Activated CD4-positive, CD25-positive, alpha-beta regulatory T cell treated with anti-CD3 and anti-CD28 coated beads, Interleukin-2, amount 50 U/mL, for 72 hours (primary cell): Measurements from ENCODE around the gene OASL.
A peak's percentile ranks its signal among the peaks of the same experiment; 100 is the strongest.
"Not testable (repeated sequence)": the region's sequence is repeated elsewhere in the genome, so short reads cannot be mapped to it uniquely, and the experiment has no call there.

Experiments
- DNase-seq: peaks from one replicate; pipeline ENCODE4 v3.0.0; 2021

Gene OASL, protein sequence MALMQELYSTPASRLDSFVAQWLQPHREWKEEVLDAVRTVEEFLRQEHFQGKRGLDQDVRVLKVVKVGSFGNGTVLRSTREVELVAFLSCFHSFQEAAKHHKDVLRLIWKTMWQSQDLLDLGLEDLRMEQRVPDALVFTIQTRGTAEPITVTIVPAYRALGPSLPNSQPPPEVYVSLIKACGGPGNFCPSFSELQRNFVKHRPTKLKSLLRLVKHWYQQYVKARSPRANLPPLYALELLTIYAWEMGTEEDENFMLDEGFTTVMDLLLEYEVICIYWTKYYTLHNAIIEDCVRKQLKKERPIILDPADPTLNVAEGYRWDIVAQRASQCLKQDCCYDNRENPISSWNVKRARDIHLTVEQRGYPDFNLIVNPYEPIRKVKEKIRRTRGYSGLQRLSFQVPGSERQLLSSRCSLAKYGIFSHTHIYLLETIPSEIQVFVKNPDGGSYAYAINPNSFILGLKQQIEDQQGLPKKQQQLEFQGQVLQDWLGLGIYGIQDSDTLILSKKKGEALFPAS

DNA sequence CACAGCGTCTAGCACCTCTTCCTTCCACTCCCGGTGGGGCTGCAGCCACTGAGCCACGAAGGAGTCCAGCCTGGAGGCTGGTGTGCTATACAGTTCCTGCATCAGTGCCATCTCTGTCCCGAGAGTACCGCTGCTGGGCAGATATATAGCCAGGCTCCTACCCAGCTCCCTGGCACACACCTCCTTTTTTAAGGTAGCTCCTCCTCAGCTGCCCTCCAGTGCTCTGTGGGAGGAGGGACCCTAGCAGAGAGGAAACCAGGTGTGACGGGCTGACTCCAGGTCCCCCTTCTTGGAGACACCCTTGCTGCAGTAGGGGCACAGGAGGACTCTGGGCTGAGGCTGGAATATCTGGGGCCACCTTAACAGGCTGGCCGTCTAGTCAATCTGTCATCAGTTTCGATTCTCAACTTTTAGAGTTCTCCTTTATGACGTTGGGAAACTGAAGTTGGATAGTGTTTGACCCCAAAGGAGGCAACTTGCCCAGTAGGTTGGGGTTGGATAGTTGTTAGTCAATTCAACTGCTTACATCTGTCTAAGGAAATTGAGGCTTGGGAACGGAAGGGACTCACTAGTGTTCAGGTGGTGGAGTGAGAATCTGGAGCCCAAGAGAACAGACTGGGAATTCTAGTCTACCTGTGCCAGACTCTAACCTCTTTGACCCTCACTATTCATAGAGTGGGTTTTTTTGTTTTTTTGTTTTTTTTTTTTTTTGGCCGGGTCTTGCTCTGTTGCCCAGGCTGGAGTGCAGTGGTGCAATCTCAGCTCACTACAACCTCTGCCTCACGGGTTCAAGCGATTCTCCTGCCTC lies at the start of gene OASL:
OASL (minus strand) TSS at position 386 of the 808 bp plus-strand sequence; CDS start at position 111, 275 bp downstream.
- peak; percentile 51 for DNase-seq

DNA sequence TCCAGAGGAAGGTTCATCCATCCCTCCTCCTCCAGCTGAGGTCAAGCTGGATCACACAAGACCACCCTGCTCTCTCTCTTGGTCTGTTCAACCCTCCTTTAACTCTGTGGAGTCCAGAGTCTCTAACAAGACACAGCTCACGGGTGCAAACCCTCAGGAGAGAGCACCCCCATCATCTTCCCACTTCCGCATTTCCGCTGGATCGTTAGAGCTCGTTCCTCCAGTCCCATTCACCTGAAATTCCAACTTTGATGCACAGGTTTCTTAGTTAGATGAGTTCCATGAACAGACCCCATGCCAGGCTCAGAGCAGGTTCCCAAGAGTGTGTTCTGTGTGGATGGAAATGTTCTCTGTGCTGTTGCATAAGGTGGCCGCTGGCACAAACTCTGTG lies 49.1 kb upstream of the OASL start:
- no peak for DNase-seq

DNA sequence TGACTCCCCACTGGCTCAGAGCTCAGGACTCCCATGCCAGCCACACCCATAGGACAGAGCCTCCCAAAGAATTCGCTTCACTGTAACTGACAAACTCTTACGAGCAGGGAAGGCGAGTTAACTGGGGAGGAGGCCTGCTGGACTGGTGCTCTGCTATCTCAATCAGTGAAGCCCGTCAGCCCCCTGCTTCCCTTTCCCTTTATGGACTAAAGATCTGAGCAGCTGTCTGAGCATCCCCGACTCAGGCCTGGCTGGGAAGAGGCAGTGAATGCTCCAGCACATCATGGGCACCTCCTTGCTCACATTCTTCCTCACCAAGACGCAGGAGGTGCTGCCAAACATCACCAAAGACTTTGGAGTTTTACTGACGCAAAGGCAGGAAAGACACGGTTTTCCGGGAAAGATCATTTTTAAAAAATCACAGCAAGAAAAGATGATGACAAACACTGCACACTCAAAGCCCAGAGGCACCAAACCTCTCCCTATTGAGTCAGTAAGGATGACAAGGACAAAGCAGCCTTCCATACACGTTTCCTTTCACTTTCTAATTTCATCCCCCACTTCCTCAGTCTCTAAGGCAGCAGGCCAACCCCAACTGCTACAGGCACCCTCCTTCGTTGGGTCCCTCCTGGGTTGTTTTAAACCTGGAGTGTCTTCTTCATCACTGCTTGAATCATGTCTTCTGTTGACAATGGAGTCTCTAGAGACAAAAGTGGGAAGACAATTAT lies 48.6 kb upstream of the OASL start:
- no peak for DNase-seq

DNA sequence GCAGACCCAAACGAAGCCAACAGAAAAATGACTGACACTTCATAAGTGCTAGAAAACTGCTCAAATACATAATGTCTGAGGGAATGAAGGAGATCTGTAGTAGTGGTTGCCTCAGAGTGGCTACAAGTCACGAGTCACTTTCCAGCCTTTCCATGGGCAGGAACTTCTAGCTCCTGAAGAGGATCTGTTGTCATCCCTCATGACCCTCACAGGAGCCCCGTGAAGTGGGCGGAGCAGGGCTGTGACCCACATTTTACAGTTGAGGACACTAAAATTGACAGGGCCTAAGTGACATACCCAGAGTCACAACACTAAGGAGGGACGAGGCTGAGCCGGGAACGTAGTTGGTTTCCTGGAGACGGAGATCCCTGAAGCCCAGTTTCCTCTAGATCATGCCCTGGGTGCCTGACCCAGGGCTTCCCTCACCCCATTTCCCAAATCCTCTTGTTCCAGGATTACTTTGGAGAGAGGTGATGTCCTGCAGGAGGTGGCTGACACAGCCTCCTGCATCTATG lies 47.8 kb upstream of the OASL start:
- no peak for DNase-seq

DNA sequence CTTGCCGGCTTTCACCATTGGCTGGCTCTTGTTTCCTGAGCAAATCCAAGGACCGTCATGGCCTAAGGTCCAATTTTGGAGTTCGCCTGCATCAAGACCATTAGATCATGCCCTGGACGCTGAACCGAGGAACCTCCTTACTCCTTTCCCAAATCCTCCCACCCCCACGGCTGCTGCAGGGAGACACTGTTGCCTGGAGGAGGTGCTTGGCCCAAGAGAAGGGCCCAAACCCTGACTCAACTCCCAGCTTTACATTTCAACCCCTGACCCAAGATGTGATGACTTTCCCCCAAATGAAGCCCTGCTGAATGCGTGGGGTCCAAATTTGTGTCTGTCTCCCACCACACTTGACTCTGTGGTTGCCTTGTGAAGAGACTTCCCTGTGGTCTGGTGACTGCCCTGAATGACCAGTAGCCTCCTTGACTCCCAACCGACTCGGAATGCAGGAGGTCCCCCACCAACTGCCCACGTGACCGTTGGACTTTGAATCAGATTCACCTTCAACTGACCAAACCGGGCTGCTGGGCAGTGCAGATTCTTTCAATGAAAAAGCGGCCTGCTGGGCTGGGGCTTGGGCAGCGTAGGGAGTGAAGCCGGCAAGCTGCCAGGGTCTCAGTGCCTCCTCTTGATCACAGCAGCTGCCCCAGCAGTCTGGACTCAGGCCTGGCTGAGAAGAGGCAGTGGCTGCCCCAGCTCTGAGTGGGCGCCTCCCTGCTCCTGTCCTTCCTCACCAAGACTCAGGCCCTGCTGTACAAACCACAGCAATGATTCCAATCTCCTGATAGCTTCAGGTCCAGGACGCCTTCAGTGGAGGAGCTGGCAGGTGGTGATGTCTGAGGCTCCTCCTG lies 46.7 kb upstream of the OASL start:
- DNase-seq: no peak

DNA sequence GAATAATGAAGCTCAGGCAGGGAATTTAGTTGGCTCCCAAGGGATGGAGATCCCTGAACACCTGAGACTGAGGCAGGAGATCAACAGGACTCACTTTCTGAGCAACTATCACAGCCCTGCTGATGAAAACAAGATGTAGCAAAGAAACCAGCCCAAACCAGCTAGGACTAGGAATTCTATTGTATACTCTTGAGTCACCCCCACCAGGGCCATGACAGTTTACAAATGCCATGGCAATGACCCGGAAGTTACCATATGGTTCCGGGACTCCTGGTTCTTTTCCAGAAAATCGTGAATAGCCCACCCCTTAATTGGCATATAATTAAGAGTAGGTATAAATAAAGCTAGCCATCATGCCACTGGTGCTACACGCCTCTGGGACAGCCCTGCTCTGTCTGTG lies 46.0 kb upstream of the OASL start:
- DNase-seq: no peak

DNA sequence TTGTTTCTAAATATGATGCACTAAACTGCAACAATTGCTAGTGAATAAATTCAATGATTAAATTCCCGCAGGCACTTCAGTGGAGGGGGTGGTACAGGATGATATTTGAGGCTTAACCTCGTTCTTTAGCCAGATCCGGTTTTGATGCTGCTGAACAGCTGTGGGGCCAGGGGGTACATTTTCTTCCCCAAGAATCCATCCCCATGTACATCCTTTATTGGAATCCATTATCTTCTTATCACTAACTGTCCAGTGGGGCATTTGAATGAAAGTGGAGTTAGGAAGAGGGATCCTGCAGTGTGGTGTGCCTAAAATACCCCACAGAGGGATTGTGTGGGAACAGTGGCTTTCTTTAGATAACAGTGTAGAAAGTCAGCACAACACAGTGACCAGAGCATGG lies 45.2 kb upstream of the OASL start:
- no peak for DNase-seq

DNA sequence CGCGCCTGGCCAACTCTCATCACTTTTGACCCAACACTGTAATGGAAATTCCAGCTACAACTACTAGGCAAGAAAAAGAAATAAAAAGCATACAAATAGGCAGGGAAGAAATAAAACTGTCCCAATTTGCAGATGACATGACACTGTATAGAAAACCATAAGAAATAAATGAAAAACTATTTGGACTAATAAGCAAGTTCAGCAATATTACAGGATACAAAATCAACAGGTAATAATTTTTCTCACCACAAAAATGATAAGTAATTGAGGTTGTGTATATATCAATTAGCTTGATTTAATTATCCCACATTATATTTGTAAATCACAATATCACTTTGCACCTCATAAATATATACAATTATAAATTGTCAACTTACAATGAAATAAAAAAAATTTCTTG lies 41.9 kb upstream of the OASL start:
- no peak for DNase-seq

DNA sequence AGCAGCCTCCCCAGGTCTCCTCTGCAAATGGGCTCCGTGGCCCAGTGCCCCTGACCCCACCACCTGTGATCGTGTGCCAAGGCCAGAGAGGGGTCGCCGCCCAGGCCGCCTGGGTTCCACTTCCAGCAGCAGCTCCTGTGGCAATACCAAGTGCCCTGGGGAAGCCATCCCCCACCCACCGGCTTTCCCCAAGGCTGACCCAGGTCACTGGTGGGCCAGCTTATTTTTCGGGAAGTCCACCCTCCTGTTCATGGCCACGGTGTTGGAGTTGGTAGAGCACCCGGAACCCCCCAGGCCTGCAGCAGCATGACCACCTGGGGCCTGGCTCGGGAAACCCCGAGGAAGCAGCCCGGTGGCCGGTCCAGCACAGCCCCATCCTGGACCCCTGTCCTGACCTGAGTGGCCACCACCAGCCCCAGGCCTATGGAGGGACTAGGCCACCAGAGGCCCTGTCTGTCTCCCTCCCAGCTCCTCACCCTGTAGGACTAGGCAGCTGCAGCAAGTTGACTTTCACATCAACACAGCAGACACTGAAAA lies 40.8 kb upstream of the OASL start:
- no peak for DNase-seq

DNA sequence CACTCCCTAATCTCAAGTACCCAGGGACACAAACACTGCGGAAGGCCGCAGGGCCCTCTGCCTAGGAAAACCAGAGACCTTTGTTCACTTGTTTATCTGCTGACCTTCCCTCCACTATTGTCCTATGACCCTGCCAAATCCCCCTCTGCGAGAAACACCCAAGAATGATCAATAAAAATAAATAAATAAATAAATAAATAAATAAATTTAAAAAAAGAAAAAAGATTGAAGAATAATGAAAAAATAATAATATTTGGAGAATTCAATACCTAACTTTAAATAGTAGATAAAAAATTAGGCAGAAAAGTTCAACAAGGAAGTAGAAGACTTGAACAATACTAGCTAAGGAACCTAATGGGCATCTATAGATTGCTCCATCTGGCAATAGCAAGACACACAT lies 38.4 kb upstream of the OASL start:
- not testable (repeated sequence) for DNase-seq

DNA sequence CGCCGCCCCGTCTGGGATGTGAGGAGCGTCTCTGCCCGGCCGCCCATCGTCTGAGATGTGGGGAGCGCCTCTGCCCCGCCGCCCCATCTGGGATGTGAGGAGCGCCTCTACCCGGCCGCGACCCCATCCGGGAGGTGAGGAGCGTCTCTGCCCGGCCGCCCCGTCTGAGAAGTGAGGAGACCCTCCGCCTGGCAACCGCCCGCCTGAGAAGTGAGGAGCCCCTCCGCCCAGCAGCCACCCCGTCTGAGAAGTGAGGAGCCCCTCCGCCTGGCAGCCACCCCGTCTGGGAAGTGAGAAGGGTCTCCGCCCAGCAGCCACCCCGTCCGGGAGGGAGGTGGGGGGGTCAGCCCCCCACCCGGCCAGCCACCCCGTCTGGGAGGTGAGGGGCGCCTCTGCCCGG lies 36.9 kb upstream of the OASL start:
- DNase-seq: not testable (repeated sequence)

DNA sequence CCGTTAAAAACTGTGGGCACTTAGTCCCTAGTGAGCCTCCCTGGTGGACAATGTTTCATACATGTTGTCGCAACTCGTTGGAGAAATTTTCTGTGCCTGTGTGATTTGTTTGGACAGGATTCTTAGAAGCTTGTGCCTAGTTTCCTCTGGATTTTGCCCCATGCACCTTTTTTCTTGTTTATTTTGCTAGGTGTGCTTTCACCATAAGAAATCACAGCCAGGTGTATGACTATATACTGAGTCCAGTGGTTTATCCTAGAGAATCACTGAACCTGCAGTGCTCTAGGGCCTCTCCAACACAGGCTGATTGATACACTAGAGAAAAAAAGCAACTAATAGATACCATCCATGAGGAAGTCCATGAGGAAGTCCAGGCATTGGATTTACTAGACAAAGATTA lies 33.1 kb upstream of the OASL start:
- DNase-seq: no peak

DNA sequence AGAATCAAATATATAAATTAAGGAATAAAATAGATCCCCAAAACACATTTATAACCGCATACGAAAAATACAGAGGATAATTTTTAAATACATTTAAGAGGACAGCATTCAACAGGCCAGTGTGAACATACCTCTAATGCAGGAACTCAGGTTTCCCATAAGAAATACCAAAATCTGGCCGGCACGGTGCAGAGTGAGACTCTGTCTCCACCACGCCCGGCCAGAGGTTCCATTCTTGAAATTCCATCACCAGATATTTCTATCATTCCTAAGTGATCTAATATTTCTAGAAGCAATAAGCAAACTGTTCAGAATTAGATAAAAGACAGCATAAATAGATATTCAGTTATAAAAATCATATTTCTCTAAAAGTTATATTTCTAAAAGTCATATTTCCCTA lies 30.2 kb upstream of the OASL start:
- no peak for DNase-seq

DNA sequence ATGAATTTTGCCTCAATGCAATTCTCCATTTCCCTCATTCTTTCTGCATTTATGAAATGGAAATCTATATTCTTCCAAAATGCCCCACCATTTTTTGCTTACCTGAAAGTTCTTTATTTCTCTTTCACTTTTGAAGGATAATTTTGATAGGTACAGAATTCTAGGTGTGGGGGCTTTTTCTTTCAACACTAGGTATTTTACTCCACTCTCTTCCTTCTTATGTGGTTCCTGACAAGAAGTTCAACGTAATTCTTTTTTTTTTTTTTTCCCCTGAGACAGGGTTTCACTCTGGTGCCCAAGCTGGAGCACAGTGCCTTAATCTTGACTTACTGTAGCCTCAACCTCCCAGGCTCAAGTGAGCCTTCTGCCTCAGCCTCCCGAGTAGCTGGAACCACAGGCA lies 26.3 kb upstream of the OASL start:
- DNase-seq: no peak

DNA sequence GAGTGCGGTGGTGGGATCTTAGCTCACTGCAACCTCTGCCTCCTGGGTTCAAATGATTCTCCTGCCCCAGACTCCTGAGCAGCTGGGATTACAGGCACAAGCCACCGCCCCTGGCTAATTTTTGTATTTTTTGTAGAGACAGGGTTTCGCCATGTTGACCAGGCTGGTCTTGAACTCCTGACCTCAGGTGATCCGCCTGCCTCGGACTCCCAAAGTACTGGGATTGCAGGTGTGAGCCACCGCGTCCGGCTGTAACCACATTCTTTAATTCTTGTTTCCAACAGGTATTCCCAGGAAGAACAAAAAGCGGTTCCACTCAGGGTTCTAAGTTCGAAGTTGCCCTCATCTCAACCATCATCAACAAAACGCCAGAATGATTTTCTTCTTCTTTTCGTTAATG lies 25.5 kb upstream of the OASL start:
- DNase-seq: not testable (repeated sequence)

DNA sequence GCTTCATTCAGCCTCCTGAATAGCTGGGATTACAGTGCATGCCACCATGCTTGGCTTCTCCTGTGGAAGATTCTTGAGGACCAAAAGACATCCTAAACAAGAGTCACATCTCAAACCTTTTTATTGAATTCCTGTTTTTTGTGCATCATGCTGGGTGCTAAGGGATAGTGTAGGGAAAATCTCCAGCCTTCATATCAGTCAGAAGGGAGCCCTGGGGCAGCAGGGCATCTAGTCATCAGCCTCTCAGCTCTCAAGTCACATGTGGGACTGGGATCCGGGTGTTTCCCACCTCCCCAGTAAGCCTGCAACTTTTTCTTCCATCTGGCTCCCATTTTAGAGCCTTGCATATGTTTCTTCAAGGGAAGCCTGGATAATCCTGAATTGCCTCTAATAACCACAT lies 25.1 kb upstream of the OASL start:
- DNase-seq: no peak

DNA sequence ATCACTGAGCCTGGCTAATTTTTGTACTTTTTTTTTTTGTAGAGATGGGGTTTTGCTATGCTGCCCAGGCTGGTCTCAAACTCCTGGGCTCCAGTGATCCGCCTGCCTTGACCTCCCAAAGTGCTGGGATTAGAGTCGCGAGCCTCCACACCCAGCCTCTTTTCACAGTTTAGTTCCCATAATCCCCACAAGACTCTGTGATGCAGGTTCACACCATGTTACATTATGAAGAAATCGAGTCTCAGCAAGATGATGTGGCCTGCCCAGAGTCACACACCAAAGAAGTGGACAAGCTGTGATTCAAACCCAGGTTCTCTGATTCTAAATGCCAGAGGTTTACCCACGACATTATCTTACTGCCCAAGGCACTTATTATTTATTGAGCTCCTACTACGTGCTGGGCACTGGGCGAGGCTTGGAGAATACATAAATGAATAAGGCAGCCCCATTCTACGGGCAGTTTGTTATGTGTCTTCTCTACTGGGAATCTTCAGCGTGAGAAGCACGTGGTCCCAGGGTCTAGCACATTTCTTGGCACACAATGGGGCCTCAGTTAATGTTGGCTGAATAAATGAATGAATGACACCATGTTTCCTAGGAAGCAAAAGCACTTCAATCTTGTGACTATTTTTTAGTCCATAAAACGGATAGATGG lies 23.5 kb upstream of the OASL start:
- no peak for DNase-seq

DNA sequence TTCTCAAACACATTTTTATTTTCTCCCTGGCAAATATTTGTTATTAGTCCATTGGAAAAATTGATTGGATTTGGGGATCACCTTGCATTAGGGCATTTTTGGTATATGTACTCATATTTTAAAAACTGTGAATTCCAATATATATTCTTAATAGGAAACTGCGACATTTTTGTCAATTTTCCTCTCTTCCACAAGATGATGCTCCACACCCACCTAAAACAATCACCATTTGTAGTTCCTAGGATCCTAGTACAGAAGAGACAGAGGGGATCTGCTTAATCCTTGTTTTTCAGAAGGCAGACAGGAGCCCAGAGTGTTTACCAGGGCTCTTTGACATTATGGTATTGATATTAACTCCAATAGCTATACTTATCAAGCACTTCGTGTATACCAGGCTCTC lies 22.8 kb upstream of the OASL start:
- DNase-seq: no peak

DNA sequence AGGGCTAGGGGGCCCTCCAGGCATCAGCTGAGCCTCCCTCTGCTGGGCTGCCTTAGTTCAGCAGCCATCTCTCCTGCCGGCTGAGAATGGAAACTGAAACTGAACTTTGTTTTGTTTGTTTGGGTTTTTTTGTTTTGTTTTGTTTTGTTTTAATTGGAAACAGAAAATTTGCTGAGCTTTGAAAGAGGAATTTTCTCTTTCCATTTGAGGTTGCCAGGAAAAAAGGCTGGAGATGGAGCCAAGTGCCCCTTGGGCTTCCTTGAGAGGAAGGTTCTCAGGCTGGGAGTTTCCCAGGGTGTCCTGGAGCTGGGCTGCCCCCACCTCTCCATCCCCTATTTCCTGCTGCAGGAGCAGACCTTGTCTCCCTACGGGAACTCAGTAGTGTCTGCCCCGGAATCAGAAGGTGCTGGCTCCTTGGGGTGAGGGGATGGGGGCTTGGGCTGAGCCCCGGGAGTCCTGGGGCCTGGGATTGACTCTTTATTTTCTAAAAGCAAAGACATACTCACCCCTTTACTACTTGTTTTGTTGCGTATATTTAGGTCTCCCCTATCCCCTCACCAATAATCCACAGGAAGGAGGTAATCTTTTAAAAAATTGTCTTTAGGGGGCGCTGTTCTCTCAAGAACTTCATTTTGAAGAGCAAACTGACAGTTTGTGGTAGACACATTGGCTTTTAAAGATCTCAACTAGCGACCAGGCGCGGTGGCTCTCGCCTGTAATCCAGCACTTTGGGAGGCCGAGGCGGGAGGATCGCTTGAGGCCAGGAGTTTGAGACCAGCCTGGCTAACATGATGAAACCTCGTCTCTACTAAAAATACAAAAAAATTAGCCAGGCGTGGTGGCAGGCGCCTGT lies 21.3 kb upstream of the OASL start:
- DNase-seq: peak; percentile 42
